Endothelial cell of umbilical vein (primary cell): Measurements from ENCODE around the gene CYP11A1. TPM values are rescaled to one million over a fixed set of nuclear protein-coding genes. Genes with fewer than 3 reads are reported as not detected.

ENCODE experiments used
- BruUV-seq: library from RNA; stranded (reverse); fragments of 400-500 nt; replicated peaks from 2 replicates; lab custom pipeline; 2021; lab: Mats Ljungman, UMichigan
- CTCF ChIA-PET: fragments of 300-600, 350-600 bp; sonication (Branson Sonifier 250); formaldehyde crosslinking; loops from one replicate; lab custom pipeline; 2021; ENCODE audit warnings: antibody characterized with exemption, inconsistent platforms; lab: Charles Lee
- POLR2A ChIA-PET: fragments of 300-600, 350-600 bp; sonication (Branson Sonifier 250); formaldehyde crosslinking; loops from one replicate; lab custom pipeline; 2021; ENCODE audit warnings: antibody characterized with exemption, inconsistent platforms; lab: Charles Lee
- DNase-seq: peaks from one replicate; pipeline ENCODE4 v3.0.0-alpha.2; 2011; ENCODE audit warnings: low read depth, low spot score
- FAIRE-seq: peaks from 2 replicates; lab custom pipeline; 2011; peaks lifted over from hg19 to GRCh38; lab: Jason Lieb, UNC
- H2AFZ ChIP-seq: 2 replicates; pipeline ENCODE4 v1.6.0; 2012; ENCODE audit warnings: low read depth, low read length, control low read depth, inconsistent platforms
- H3K27ac ChIP-seq: 2 replicates; pipeline ENCODE4 v1.5.1; 2011; ENCODE audit warnings: low read depth, mild to moderate bottlenecking, control low read depth, low read length, moderate library complexity; ENCODE audit not compliant: insufficient read depth
- H3K27me3 ChIP-seq, 2 experiments: 2 replicates each; pipeline versions ENCODE4 v1.6.0 to v1.6.1; 2011; ENCODE audit warnings: low read length in 2 of 2, mixed read lengths in 1 of 2; ENCODE audit not compliant: control insufficient read depth in 2 of 2, insufficient read depth in 2 of 2
- H3K36me3 ChIP-seq, 2 experiments: 2 replicates in 1 of 2; 3 replicates in 1 of 2; pipeline ENCODE4 v1.5.1; 2011; ENCODE audit warnings: low read length in 2 of 2, mild to moderate bottlenecking in 1 of 2, moderate library complexity in 1 of 2; ENCODE audit not compliant: control insufficient read depth in 2 of 2, insufficient read depth in 2 of 2; ENCODE audit errors: extremely low read depth in 1 of 2
- H3K4me1 ChIP-seq: 3 replicates; pipeline ENCODE4 v1.5.1; 2011; ENCODE audit warnings: mild to moderate bottlenecking, low read length; ENCODE audit not compliant: control insufficient read depth, insufficient read depth; ENCODE audit errors: extremely low read depth
- H3K4me2 ChIP-seq: 2 replicates; pipeline ENCODE4 v1.6.1; 2011; ENCODE audit warnings: low read length, control low read depth, mixed read lengths; ENCODE audit not compliant: insufficient read depth
- H3K4me3 ChIP-seq, 3 experiments: fragments of 200-600 bp in 1 of 3; sonication (generic), shearing (Covaris generic) in 1 of 3; replicated peaks in 1 of 3; 2 replicates each; pipeline ENCODE4 v1.5.1; 2011 to 2016; ENCODE audit warnings: control low read depth in 3 of 3, low read length in 3 of 3, mild to moderate bottlenecking in 2 of 3, inconsistent platforms in 1 of 3, low read depth in 1 of 3, moderate library complexity in 1 of 3; ENCODE audit not compliant: insufficient read depth in 1 of 3
- H3K79me2 ChIP-seq: 2 replicates; pipeline ENCODE4 v1.6.0; 2012; ENCODE audit warnings: low read length, inconsistent platforms; ENCODE audit not compliant: control insufficient read depth, insufficient read depth
- H3K9ac ChIP-seq: replicated peaks from 2 replicates; pipeline ENCODE3; 2011; ENCODE audit warnings: low read length, control low read depth; ENCODE audit not compliant: insufficient read depth; ENCODE audit errors: extremely low read depth
- H3K9me1 ChIP-seq: replicated peaks from 3 replicates; pipeline ENCODE4 v1.6.0; 2011; ENCODE audit warnings: mild to moderate bottlenecking, low read length; ENCODE audit not compliant: control insufficient read depth, insufficient read depth; ENCODE audit errors: extremely low read depth
- H3K9me3 ChIP-seq: replicated peaks from 2 replicates; pipeline ENCODE4 v1.5.1; 2012; ENCODE audit warnings: low read length, inconsistent platforms; ENCODE audit not compliant: control insufficient read depth, insufficient read depth
- H4K20me1 ChIP-seq: replicated peaks from 2 replicates; pipeline ENCODE3; 2011; ENCODE audit warnings: mild to moderate bottlenecking, low read length; ENCODE audit not compliant: control insufficient read depth, insufficient read depth; ENCODE audit errors: extremely low read depth
- EZH2 ChIP-seq: IDR thresholded peaks from 2 replicates; pipeline ENCODE4 v1.6.1; 2012; ENCODE audit warnings: borderline replicate concordance, low read depth, mild to moderate bottlenecking, moderate library complexity, low read length, inconsistent platforms; ENCODE audit not compliant: severe bottlenecking
- FOS ChIP-seq: IDR thresholded peaks from 2 replicates; pipeline ENCODE4 v1.6.1; 2011; ENCODE audit warnings: mild to moderate bottlenecking, low read length, moderate library complexity, borderline replicate concordance; ENCODE audit not compliant: insufficient read depth
- GATA2 ChIP-seq: IDR thresholded peaks from 2 replicates; pipeline ENCODE4 v1.7.0; 2011; ENCODE audit warnings: low read depth, mild to moderate bottlenecking, moderate library complexity, mixed read lengths, low read length; ENCODE audit not compliant: insufficient read length, insufficient read depth
- MAX ChIP-seq: IDR thresholded peaks from 2 replicates; pipeline ENCODE4 v1.6.1; 2011; ENCODE audit not compliant: insufficient read depth, insufficient read length
- MYC ChIP-seq: IDR thresholded peaks from one replicate; pipeline ENCODE4 v1.6.1; 2011; ENCODE audit warnings: mild to moderate bottlenecking, low read depth, low read length
- POLR2A ChIP-seq: IDR thresholded peaks from 2 replicates; pipeline ENCODE4 v1.6.1; 2012; ENCODE audit warnings: low read depth, mild to moderate bottlenecking, control low read depth, low read length
- POLR2AphosphoS5 ChIP-seq: IDR thresholded peaks from 2 replicates; pipeline ENCODE4 v1.6.1; 2012; ENCODE audit warnings: low read depth, mild to moderate bottlenecking, control low read depth, low read length, moderate library complexity; ENCODE audit not compliant: insufficient read depth
- dilution Hi-C: fragments of 300-500 bp; cut with MboI; formaldehyde crosslinking; loops from one replicate; pipeline ENCODE4 v1.15.0; 2019; ENCODE audit warnings: low sequenced_read_pairs; ENCODE audit not compliant: extremely low pct_ligation_motif_present
- intact Hi-C: fragments of 100-400 bp; cut with micrococcal nuclease; formaldehyde crosslinking; loops from one replicate; pipeline ENCODE4 v1.10.0; 2022
- polyA plus RNA-seq, 4 experiments: library from polyadenylated mRNA; depleted of rRNA in 3 of 4; stranded (reverse) in 3 of 4; unstranded in 1 of 4; fragments of >200 nt; gene quantifications; 2 replicates each; pipeline versions ENCODE4 v1.2.1 to v1.2.3, GENCODE V29; 2011 to 2012; ENCODE audit warnings: missing spikeins in 1 of 4
- total RNA-seq: library from RNA; stranded (reverse); gene quantifications from 2 replicates; pipeline ENCODE4 v1.2.3, GENCODE V29; 2021

Gene CYP11A1
- total and polyA plus RNA-seq, 2 donors (not counting 3 experiments of a cell fraction or from before 2014, with no cell fraction given), result 0.08 TPM; not detected in 1

GRCh38 chr15:74412159-74412558, 44.7 kb upstream of the CYP11A1 start:
- Histone ChIP-seq H3K79me2 (no peaks in the 10 kb centered on the region), H3K27ac (no peak overlapping the region)
- dilution Hi-C loops, result no loop called here

GRCh38 chr15:74411686-74412085, 44.2 kb upstream of the CYP11A1 start:
- Histone ChIP-seq H4K20me1 (no peaks in the 10 kb centered on the region), H3K27me3 (peaks cover 0 to 3% of the 10 kb centered on the region in 2 experiments), H3K27ac (no peak overlapping the region), H3K36me3 (no peaks in the 10 kb centered on the region), H2AFZ (no peak overlapping the region), H3K9me1 (no peaks in the 10 kb centered on the region), H3K79me2 (no peaks in the 10 kb centered on the region), H3K4me3 (no peak overlapping the region), H3K4me2 (no peak overlapping the region), H3K9ac (no peak overlapping the region), H3K9me3 (no peaks in the 10 kb centered on the region), H3K4me1 (no peaks in the 10 kb centered on the region)
- ChIA-PET POLR2A (no interaction called here), CTCF (interaction anchor here (0.9 to 1.2 kb wide), 2 partner anchors 10 to 27 kb away, joined by 3 read pairs; no protein-coding TSS in a partner anchor)
- intact Hi-C loops, result no loop called here
- FAIRE-seq (no peak), DNase-seq (no peak)
- BruUV-seq, result no TSS peak
- dilution Hi-C loops, result no loop called here
- no peak for TF ChIP-seq FOS

More at GRCh38 chr15:74412159-74412558, 44.7 kb upstream of the CYP11A1 start:
- intact Hi-C loops, result no loop called here
- no peaks in the 10 kb centered on the region for H3K27me3 ChIP-seq
- H3K9me1 ChIP-seq, result no peaks in the 10 kb centered on the region
- H2AFZ ChIP-seq, result no peak overlapping the region
- ChIA-PET CTCF (interaction anchor here (0.9 to 1.2 kb wide), 3 partner anchors 9 to 27 kb away, joined by 3 to 5 read pairs (median 3); no protein-coding TSS in a partner anchor), POLR2A (no interaction called here)
- no peak for FAIRE-seq
- H3K4me3 ChIP-seq, result no peak overlapping the region
- TF ChIP-seq GATA2 (no peak), FOS (no peak), EZH2 (no peak), POLR2AphosphoS5 (no peak), MAX (no peak), POLR2A (no peak), MYC (no peak)
- H3K36me3 ChIP-seq, result no peaks in the 10 kb centered on the region
- no peaks in the 10 kb centered on the region for H3K9me3 ChIP-seq
- no peaks in the 10 kb centered on the region for H3K4me1 ChIP-seq
- no peak overlapping the region for H3K9ac ChIP-seq
- DNase-seq, result no peak
- no peak overlapping the region for H3K4me2 ChIP-seq
- no peaks in the 10 kb centered on the region for H4K20me1 ChIP-seq
- BruUV-seq, result no TSS peak
